Keratinocyte (primary cell): Measurements from ENCODE around the gene FAM135A. TPM values are rescaled to one million over a fixed set of nuclear protein-coding genes. Genes with fewer than 3 reads are reported as not detected.
"Not testable (repeated sequence)": the region's sequence is repeated elsewhere in the genome, so short reads cannot be mapped to it uniquely, and the experiment has no call there.

Experiments
- DNase-seq: peaks from one replicate; pipeline ENCODE4 v3.0.0-alpha.2; 2011; ENCODE audit warnings: low read depth, missing footprints, low spot score
- FAIRE-seq: peaks from 2 replicates; lab custom pipeline; 2011; peaks lifted over from hg19 to GRCh38; lab: Jason Lieb, UNC
- H2AFZ ChIP-seq: 2 replicates; pipeline ENCODE4 v1.6.0; 2012; ENCODE audit warnings: low read length, control low read depth, inconsistent platforms; ENCODE audit not compliant: control insufficient read depth
- H3K27ac ChIP-seq: 2 replicates; pipeline ENCODE4 v1.5.1; 2011; ENCODE audit warnings: low read length; ENCODE audit not compliant: control insufficient read depth, insufficient read depth
- H3K27me3 ChIP-seq: 3 replicates; pipeline ENCODE4 v1.6.0; 2011; ENCODE audit warnings: low read length; ENCODE audit not compliant: control insufficient read depth, insufficient read depth; ENCODE audit errors: extremely low read depth
- H3K36me3 ChIP-seq, 2 experiments: 2 replicates in 1 of 2; 3 replicates in 1 of 2; pipeline ENCODE4 v1.5.1; 2011; ENCODE audit warnings: low read length in 2 of 2, mild to moderate bottlenecking in 1 of 2; ENCODE audit not compliant: control insufficient read depth in 2 of 2, insufficient read depth in 2 of 2; ENCODE audit errors: extremely low read depth in 1 of 2
- H3K4me1 ChIP-seq: 3 replicates; pipeline ENCODE4 v1.5.1; 2011; ENCODE audit warnings: low read length; ENCODE audit not compliant: control insufficient read depth, insufficient read depth; ENCODE audit errors: extremely low read depth
- H3K4me2 ChIP-seq: 3 replicates; pipeline ENCODE4 v1.6.0; 2011; ENCODE audit warnings: low read depth, low read length; ENCODE audit not compliant: control insufficient read depth, insufficient read depth; ENCODE audit errors: extremely low read depth
- H3K4me3 ChIP-seq, 3 experiments: fragments of 200-600 bp in 1 of 3; sonication (generic) in 1 of 3; 2 replicates in 2 of 3; 3 replicates in 1 of 3; pipeline ENCODE4 v1.5.1; 2011 to 2016; ENCODE audit warnings: low read length in 3 of 3, mild to moderate bottlenecking in 3 of 3, control low read depth in 2 of 3, inconsistent platforms in 1 of 3, low read depth in 1 of 3, mixed read lengths in 1 of 3, mixed run types in 1 of 3, moderate library complexity in 1 of 3; ENCODE audit not compliant: control insufficient read depth in 2 of 3, insufficient read depth in 2 of 3; ENCODE audit errors: extremely low read depth in 1 of 3
- H3K79me2 ChIP-seq: 2 replicates; pipeline ENCODE4 v1.6.0; 2012; ENCODE audit warnings: low read length; ENCODE audit not compliant: control insufficient read depth, insufficient read depth
- H3K9ac ChIP-seq: 3 replicates; pipeline ENCODE4 v1.6.0; 2011; ENCODE audit warnings: low read length; ENCODE audit not compliant: control insufficient read depth, insufficient read depth; ENCODE audit errors: extremely low read depth
- H3K9me1 ChIP-seq: 3 replicates; pipeline ENCODE4 v1.6.0; 2011; ENCODE audit warnings: low read length; ENCODE audit not compliant: control insufficient read depth, insufficient read depth; ENCODE audit errors: extremely low read depth
- H3K9me3 ChIP-seq: 2 replicates; pipeline ENCODE4 v1.5.1; 2012; ENCODE audit warnings: low read depth, low read length; ENCODE audit not compliant: control insufficient read depth
- H4K20me1 ChIP-seq: 3 replicates; pipeline ENCODE4 v1.6.0; 2011; ENCODE audit warnings: low read length; ENCODE audit not compliant: control insufficient read depth, insufficient read depth; ENCODE audit errors: extremely low read depth
- EZH2 ChIP-seq: IDR thresholded peaks from one replicate; pipeline ENCODE4 v1.6.1; 2012; ENCODE audit warnings: inconsistent platforms, mild to moderate bottlenecking, low read length, moderate library complexity
- dilution Hi-C: fragments of 300-500 bp; cut with MboI; formaldehyde crosslinking; loops from one replicate; pipeline ENCODE4 v1.7.0; 2020; ENCODE audit warnings: low sequenced_read_pairs; ENCODE audit not compliant: extremely low pct_ligation_motif_present
- polyA plus RNA-seq, 5 experiments: library from polyadenylated mRNA; depleted of rRNA in 3 of 5; stranded (reverse) in 3 of 5; stranded (forward) in 1 of 5; unstranded in 1 of 5; fragments of >200 nt; gene quantifications; 1 replicate in 1 of 5; 2 replicates in 3 of 5; 3 replicates in 1 of 5; pipeline versions ENCODE4 v1.2.1 to v1.2.3, GENCODE V29; 2011 to 2012; ENCODE audit warnings: missing spikeins in 2 of 5, low read depth in 1 of 5, low replicate concordance in 1 of 5
- TF ChIP-seq, protein P1 (sequence below), 3 experiments: IDR thresholded peaks in 1 of 3; conservative IDR thresholded peaks in 1 of 3; optimal IDR thresholded peaks in 1 of 3; 2 replicates in 2 of 3; 3 replicates in 1 of 3; pipeline versions ENCODE3 to v1.5.1; 2011; ENCODE audit warnings: low read length in 3 of 3, mild to moderate bottlenecking in 3 of 3, moderate library complexity in 2 of 3, control low read depth in 1 of 3, inconsistent platforms in 1 of 3; ENCODE audit not compliant: insufficient read depth in 2 of 3; ENCODE audit errors: extremely low read depth in 1 of 3

The FAM135A gene
- polyA plus RNA-seq, 1 donor (not counting 4 experiments of a cell fraction or from before 2014, with no cell fraction given): 21.3 TPM

DNA sequence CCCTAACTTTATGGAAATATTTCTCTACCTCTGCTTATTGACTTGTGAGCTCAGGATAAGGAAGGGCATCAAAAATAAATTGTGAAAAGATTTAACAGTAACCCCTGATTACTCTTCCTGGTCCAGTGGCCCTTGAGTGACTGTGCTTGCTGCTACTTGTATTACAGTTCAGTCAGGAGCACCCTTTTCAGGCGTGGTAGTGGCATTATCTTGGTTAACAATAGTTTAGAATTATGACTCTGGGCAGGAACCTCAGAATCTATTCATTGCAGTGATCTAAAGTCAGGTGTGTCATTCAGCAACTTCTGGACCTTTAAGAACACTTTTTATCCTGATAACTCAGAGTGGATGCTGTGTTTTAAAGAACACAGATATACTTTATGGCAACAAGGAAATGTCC is 43.4 kb downstream of the FAM135A start:
- no peaks in the 10 kb centered on the region for H3K9me3 ChIP-seq
- dilution Hi-C loops: no loop called here
- no peaks in the 10 kb centered on the region for H3K27me3 ChIP-seq
- no peak for DNase-seq
- H4K20me1 ChIP-seq: no peaks in the 10 kb centered on the region
- H2AFZ ChIP-seq: no peak overlapping the region
- H3K27ac ChIP-seq: no peak overlapping the region
- no peak overlapping the region for H3K9ac ChIP-seq
- no peak for TF ChIP-seq EZH2
- TF ChIP-seq, protein P1, sequence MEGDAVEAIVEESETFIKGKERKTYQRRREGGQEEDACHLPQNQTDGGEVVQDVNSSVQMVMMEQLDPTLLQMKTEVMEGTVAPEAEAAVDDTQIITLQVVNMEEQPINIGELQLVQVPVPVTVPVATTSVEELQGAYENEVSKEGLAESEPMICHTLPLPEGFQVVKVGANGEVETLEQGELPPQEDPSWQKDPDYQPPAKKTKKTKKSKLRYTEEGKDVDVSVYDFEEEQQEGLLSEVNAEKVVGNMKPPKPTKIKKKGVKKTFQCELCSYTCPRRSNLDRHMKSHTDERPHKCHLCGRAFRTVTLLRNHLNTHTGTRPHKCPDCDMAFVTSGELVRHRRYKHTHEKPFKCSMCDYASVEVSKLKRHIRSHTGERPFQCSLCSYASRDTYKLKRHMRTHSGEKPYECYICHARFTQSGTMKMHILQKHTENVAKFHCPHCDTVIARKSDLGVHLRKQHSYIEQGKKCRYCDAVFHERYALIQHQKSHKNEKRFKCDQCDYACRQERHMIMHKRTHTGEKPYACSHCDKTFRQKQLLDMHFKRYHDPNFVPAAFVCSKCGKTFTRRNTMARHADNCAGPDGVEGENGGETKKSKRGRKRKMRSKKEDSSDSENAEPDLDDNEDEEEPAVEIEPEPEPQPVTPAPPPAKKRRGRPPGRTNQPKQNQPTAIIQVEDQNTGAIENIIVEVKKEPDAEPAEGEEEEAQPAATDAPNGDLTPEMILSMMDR (optimal IDR thresholded peaks at IDR 0.05 in 1 of 3, IDR thresholded peaks at IDR 0.05 in 1 of 3, conservative IDR thresholded peaks at IDR 0.05 in 1 of 3; ENCODE audit: extremely low read depth in 1 of 3, insufficient read depth in 2 of 3, low read length in 3 of 3): no peak
- H3K4me2 ChIP-seq: no peak overlapping the region
- H3K4me1 ChIP-seq: no peaks in the 10 kb centered on the region
- no peaks in the 10 kb centered on the region for H3K9me1 ChIP-seq
- H3K4me3 ChIP-seq: no peak overlapping the region
- FAIRE-seq: no peak
- H3K36me3 ChIP-seq: no peaks in the 10 kb centered on the region
- H3K79me2 ChIP-seq: no peaks in the 10 kb centered on the region

DNA sequence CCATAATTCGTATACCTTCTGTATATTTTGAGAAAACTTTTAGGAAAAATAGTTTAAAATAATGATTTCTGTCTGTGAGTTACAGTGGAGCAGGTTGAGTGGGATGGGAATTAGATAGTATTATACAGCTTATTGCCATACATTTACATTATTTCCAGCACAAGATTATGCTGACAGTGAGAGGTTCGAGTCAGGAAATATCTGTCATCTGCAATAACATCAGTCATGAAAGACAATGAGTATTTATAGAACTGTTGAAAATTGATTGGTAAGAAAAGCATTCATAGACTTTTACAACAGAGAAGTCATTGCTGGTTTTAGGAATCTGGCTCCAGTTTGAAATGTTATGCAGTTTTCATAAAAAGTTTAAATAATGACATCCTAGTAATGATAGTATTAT is 45.9 kb downstream of the FAM135A start:
- H3K79me2 ChIP-seq: no peaks in the 10 kb centered on the region
- dilution Hi-C loops: no loop called here
- no peak overlapping the region for H3K4me3 ChIP-seq
- no peak overlapping the region for H3K27ac ChIP-seq
- no peaks in the 10 kb centered on the region for H3K27me3 ChIP-seq
- H3K9ac ChIP-seq: no peak overlapping the region
- H3K36me3 ChIP-seq: no peaks in the 10 kb centered on the region
- no peaks in the 10 kb centered on the region for H4K20me1 ChIP-seq
- FAIRE-seq (no peak), DNase-seq (no peak)
- H3K9me1 ChIP-seq: no peaks in the 10 kb centered on the region
- H3K4me1 ChIP-seq: no peaks in the 10 kb centered on the region
- no peak for TF ChIP-seq EZH2
- TF ChIP-seq, protein P1 (optimal IDR thresholded peaks at IDR 0.05 in 1 of 3, IDR thresholded peaks at IDR 0.05 in 1 of 3, conservative IDR thresholded peaks at IDR 0.05 in 1 of 3; ENCODE audit: extremely low read depth in 1 of 3, insufficient read depth in 2 of 3, low read length in 3 of 3): no peak
- no peaks in the 10 kb centered on the region for H3K9me3 ChIP-seq
- H2AFZ ChIP-seq: no peak overlapping the region
- no peak overlapping the region for H3K4me2 ChIP-seq

DNA sequence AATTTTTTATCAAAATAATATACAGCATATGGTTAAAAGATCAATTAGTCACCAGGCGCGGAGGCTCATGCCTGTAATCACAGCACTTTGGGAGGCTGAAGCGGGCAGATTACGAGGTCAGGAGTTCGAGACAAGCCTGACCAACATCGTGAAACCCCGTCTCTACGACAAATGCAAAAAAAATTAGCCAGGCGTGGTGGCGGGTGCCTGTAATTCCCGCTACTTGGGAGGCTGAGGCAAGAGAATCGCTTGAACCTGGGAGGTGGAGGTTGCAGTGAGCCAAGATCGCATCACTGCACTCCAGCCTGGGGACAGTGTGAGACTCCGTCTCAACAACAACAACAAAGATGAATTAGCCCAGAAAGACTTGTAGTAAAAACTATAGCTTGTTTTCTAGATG is 46.4 kb downstream of the FAM135A start:
- DNase-seq, dilution Hi-C loops, H4K20me1 ChIP-seq: not testable (repeated sequence)

More for the DNA sequence above, 46.4 kb downstream of the FAM135A start:
- H3K4me3 ChIP-seq, H3K9ac ChIP-seq, H3K9me1 ChIP-seq, H3K27me3 ChIP-seq, H3K4me2 ChIP-seq, FAIRE-seq, H3K4me1 ChIP-seq, H3K36me3 ChIP-seq, H3K9me3 ChIP-seq, H3K79me2 ChIP-seq, H2AFZ ChIP-seq, H3K27ac ChIP-seq: not testable (repeated sequence)
